NOMO-1 treated with dmso at 0.1 percent for 144 hours (cell line): ENCODE data around the gene HELZ2.

Source experiments
- DNase-seq: peaks from one replicate; lab custom pipeline; 2025; ENCODE audit not compliant: unreplicated experiment; lab: John Stamatoyannopoulos, UW

The HELZ2 gene

GRCh38 chr20:63553251-63553932 is 20.6 kb downstream of the HELZ2 start:
- peak; percentile 35 for DNase-seq

- no peak for DNase-seq
These were observed 21.4 kb downstream of the HELZ2 start for GRCh38 chr20:63552481-63553249.

- no peak for DNase-seq
These were observed 23.0 kb downstream of the HELZ2 start for GRCh38 chr20:63551068-63551467.

GRCh38 chr20:63549679-63550282 is 24.3 kb downstream of the HELZ2 start:
- DNase-seq = no peak

- DNase-seq = no peak
These were observed 25.0 kb downstream of the HELZ2 start for GRCh38 chr20:63549019-63549418.

GRCh38 chr20:63548542-63548941 is 25.5 kb downstream of the HELZ2 start:
- no peak for DNase-seq

GRCh38 chr20:63547725-63548480 is 26.1 kb downstream of the HELZ2 start, which contains the start of gene SRMS:
Gene SRMS (minus strand): TSS chr20:63547749. CDS start chr20:63547463, 286 bp downstream.
- DNase-seq = no peak

GRCh38 chr20:63546956-63547724 is 26.9 kb downstream of the HELZ2 start:
- no peak for DNase-seq

GRCh38 chr20:63546256-63546955 is 27.6 kb downstream of the HELZ2 start:
- no peak for DNase-seq

- DNase-seq = no peak
These were observed 28.2 kb downstream of the HELZ2 start for GRCh38 chr20:63545814-63546213.

- no peak for DNase-seq
These were observed 29.0 kb downstream of the HELZ2 start for GRCh38 chr20:63544958-63545516.

GRCh38 chr20:63544241-63544957 is 29.6 kb downstream of the HELZ2 start:
- DNase-seq = no peak

- DNase-seq = no peak
These were observed 30.3 kb downstream of the HELZ2 start for GRCh38 chr20:63543733-63544132.

- no peak for DNase-seq
These were observed 30.9 kb downstream of the HELZ2 start for GRCh38 chr20:63543131-63543530.

- DNase-seq = no peak
These were observed 31.3 kb downstream of the HELZ2 start for GRCh38 chr20:63542696-63543095.

GRCh38 chr20:63542031-63542559 is 31.9 kb downstream of the HELZ2 start:
- DNase-seq = peak; percentile 35

- DNase-seq = no peak
These were observed 32.7 kb downstream of the HELZ2 start for GRCh38 chr20:63541371-63541770.

- DNase-seq = no peak
These were observed 33.4 kb downstream of the HELZ2 start for GRCh38 chr20:63540417-63541186.
